Occipital lobe (tissue), 2 donors: Measurements from ENCODE around the gene BMPR1A. TPM values are rescaled to one million over a fixed set of nuclear protein-coding genes. Genes with fewer than 3 reads are reported as not detected.

ENCODE experiments used
- DNase-seq: peaks from one replicate; lab custom pipeline; 2025; lab: John Stamatoyannopoulos, UW
- total RNA-seq: library from RNA; depleted of rRNA; stranded (reverse); fragments of >200 nt; gene quantifications from one replicate; pipeline ENCODE4 v1.2.3, GENCODE V29; 2014

Gene BMPR1A
- total RNA-seq, 1 donor from 2014 or later, result 64.6 TPM

DNA sequence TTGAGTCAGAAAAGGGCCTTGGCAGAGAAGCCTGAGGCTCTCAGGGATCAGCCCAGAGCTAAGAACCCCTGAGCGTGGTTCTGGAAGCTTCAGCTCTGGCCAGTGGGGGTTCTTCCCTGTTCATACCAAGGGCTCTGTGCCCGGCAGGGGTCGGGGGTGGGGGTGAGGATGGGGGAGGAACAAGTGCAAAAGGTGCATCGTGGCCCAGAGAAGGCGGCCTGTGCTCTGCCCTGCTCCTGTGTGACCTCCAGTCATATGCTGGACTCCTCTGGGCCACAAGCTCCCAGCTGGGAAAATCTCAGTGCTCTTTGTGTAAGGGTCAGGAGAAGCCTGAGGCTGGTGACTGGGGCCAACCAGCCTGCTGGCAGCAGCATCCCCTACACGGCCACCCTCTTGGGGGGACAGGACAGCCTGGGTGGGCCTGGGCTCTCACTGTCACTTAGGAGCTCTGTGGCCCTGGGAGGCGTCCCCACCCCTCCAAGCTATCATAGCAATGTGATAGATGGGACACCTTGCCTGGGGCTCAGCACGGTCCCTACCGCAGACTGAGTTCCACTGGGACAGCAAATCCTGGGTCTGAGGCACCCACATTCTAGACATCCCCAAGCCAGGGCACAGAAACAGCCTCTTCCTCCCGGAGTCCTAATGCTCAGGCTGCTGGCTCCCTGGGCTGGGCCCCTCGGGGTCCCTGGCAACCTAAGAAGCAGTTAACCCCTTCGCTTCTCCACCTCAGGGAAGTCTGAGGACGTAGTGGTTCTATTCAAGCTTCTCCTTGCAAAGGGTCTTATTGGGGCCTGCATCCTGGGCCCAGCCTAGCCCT lies 198.5 kb downstream of the BMPR1A start:
- DNase-seq, result no peak

DNA sequence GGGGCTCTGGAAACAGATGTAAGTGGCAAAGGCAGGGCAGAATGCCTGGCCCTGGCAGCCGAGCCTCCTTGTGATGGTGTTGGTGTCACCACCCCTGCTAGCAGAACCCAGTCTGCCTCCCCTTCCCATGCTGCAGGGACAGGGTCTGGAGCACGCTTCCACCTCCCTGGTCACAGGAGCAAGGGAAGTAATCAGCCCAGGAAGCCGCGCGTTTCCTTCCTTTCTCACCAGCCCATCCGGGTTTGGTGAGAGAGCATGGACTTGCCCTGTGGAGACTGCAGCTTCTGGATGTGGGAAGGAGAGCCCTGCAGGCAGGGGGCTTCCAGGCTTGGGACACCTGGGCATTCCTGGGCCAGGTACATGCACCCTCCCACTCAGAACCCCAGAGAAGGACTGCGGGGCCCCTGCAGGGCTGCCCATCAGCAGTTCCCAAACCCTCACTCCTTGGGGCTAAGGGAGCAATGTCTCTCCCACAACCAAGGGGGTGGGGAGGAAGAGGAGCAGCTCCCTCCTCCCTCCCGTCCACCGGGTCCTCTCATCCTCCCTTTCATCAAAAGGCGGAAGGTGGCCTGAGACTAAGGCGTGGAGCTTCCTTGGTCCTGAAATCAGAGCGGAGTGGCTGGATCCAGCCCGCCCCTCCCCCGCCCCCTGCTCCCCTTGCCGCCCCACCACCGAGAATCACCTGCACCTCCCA lies 199.2 kb downstream of the BMPR1A start:
- DNase-seq, result no peak

DNA sequence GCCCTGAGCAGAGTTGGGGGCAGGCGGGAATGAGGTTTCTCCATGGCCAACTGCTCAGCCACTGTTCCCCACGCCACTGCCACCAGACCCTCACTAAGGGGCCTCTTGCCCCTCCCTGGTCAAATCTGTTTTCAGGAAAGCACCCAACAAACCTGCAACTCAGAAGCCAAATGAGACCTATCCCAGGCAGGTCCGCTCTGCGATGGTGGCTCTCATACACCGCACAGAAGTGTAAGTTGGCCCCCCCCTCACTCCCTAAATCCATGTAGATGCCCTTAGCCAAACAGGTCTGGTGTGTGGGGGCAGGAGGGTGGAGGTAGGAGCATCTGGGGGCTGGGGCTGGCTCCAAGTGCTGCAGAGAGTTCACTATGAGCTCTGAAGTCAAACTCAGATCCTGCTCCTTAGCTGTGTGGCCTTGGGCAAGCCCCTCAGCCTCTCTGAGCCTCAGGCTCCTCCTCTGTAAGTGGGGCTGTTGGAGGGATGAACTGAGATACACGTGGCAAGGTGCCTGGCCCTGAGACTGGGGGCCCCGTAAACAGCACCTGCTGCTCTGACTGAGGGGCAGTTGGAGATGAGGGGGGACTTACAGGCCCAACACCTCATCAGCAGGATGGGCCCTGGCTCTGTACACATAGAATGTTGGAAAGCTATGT lies 199.9 kb downstream of the BMPR1A start:
- DNase-seq, result no peak

DNA sequence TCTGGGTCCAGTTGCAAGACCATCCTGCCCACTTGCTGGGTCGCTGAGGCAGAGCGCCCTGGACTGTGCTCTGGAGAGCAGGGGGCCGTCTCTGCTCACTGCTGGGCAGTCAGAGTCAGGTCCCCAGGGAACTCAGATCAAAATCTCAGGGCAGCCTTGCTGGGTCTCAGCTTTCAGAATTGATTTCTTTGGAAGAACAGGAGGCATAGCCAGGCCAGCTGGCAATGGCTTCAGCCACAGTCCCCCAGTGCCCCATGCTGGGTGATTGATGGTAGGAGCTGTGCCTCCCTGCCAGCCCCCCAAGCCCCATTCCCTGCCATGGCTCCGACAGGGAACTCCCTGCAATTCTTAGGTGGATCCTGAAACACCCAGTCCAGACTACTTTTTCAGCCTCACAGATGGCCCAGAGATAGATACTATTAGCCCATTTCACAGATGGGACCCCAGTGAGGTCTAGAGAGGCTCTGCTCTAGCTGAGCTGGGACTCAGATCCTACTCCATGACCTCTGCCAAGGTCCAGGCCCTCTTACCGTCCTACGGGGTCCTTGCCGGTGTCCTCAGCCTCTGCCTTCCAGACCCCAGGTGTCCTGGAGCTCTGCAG lies 200.5 kb downstream of the BMPR1A start:
- DNase-seq, result no peak

DNA sequence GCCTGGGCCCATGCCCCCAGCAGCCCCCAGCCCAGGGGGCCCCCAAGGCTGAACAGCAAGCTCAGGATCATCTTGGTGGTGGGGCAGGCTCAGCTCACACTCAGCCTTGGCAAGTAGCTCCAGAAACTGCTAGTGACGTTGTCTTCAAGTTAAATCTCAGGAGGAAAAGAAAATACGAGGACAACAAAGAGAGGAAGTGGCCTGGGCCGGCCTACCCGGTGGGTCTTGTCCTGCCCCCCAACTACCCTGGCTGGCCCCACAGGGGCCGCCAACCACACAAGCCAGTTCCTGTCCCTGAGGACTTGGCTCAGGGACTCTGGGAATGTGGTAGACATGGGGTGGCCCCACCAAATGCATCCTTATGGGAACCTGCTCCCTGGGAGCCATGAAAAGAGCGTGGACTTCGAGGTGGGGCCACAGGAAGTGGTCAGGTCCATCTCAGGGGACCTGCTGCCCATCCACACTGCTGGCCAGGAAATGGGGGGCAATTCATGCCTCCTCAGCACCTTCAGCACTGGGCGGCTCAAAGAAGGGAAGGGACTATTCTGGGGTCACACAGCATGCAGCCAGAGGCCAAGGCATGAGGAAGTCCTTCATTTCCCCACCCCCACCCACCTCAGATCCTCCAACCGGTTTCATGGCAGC lies 201.2 kb downstream of the BMPR1A start, which contains the start of gene MMRN2:
Gene MMRN2, minus strand, starts transcription at position 145 of the 645 bp plus-strand sequence. Its CDS starts 74 bp downstream, at position 71.
- DNase-seq, result no peak

DNA sequence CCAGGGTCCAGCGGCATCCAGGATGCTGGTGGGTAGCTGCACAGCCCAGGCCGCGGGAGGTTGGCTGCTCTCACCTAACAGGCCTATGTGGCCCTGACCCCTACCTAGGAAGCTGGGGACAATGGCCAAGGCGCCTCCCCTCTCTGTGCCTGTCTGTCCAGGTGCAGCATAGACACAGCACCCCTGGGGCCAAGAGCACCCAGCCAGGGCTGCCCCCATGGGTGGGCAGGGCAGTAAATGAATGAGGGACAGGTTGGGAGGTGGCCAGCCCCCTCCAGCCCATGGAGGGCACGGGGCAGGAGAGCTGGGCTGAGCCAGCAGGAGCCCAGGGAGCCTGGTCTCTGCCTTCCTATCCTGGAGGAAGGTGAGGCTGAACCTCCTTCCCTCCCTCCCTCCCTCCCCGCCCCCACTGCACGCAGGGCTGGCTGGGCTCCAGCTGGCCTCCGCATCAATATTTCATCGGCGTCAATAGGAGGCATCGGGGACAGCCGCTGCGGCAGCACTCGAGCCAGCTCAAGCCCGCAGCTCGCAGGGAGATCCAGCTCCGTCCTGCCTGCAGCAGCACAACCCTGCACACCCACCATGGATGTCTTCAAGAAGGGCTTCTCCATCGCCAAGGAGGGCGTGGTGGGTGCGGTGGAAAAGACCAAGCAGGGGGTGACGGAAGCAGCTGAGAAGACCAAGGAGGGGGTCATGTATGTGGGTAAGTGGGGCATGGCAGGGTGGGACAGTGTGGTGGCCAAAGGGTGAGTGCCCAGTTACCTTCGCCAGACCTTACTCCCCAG lies 201.9 kb downstream of the BMPR1A start, which contains the start of gene SNCG:
Gene SNCG, plus strand, starts transcription at position 484 of the 785 bp plus-strand sequence. Its CDS starts 99 bp downstream, at position 583.
- DNase-seq, result peak; percentile 18

DNA sequence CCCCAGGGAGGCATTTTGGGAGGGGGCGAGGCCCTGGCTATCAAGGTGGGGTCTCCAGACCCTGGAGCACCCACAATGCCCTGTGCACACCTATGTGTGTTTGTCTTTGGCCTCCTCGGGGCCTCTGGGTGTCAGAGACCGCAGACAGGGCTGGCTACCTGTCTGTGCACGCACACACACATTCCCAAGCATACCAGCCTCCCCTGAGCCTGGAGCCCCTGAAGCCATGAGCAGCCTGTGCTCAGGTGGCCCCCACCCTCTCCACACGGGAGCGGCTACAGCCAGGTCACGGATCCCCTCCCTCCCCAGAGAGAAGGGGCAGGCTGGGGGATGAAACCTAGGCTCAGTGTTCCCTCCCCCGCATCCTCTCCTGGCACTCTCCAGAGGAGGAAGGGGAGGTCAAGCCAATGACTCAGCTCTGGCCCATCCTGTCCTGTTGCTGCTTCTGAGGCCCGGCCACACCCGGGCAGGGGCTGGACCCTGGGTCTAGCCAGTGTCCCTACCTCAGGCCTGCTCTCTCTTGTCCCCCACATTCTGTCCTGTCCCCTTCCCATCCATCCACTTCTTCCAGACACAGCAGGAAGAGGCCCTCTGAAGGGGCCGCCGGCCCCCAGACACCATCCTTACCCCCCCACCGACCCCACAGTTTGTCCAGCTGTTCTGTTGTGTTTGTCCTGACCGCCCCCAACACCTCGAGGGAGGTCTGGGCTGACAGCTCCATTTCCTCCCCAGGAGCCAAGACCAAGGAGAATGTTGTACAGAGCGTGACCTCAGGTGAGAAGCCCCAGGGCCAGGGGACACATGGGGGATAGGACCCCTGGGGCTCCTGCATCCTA lies 202.7 kb downstream of the BMPR1A start:
- DNase-seq, result no peak

DNA sequence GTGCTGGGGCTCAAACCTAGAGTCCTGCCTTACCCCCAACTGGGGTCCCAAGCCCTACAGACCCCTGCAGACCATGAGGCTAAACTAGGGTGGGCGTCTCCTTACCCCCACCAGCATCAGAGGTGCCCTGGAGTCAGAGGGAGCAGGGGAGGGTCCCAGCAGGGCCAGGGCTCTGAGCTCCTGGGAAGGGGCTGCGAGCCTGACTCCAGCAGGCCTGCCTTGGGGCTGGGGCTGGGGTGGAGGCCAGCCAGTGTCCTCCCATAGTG lies 203.3 kb downstream of the BMPR1A start:
- DNase-seq, result no peak

DNA sequence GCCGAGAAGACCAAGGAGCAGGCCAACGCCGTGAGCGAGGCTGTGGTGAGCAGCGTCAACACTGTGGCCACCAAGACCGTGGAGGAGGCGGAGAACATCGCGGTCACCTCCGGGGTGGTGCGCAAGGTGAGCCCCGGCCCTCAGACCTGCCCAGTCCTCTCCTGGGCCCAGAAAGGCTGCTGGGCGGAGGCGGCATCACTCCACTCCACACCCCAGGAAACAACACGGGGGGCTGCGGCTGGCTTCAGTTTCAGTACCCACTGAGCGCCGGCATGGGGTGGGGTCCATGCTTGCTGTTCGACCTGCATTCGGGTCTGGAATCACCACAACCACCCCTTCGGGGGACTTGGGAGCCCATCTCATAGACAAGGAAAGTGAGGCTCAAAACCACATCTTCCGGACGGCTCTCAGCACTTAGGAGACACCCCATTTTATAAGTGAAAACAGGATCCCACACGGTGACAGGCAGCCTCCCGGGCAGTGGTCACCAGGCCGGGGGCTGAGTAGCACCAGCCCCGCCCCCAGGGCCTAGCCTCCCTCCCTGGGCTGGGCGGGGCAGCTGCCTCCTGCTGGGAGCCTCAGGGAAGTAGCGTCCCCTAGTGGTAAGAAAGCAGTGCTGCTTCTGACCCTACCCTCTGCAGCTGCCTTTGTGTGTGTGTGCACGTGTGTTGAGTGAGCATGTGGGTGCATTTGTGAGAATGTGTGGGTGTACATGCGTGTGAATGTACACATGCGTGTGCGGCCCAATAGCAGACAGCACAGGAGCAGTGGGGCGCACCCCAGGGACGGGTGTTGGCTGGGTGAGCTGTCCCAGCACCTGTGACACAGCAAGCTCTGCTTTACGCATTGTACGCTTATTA lies 203.8 kb downstream of the BMPR1A start:
- no peak for DNase-seq

DNA sequence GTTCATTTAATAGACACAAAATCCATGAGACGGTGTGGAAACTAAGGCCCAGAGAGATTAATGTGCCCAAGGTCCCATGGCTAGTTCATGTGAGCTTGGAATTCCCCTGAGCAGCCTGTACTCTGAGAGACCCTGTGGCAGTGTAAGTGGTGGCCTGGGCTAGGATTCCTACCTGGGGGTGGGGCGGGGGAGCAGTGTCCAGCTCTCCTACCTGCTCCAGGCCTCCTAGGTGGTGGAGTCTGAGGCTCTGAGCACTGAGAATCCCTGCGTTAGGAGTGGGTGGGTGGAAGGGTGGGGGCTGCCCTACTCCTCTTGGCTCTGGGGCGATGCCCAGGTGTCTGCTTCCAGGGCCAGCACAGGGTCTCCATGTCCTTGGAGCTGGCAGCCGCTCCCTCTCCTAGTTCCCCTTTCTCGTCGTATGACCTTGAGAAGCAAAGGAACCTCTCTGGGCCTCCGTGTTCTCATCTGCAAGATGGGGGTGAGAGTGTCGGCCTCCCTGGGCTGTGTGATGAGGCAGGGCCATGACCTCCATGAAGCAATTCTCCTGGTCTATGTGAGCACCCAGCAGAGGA lies 204.5 kb downstream of the BMPR1A start:
- DNase-seq, result no peak

DNA sequence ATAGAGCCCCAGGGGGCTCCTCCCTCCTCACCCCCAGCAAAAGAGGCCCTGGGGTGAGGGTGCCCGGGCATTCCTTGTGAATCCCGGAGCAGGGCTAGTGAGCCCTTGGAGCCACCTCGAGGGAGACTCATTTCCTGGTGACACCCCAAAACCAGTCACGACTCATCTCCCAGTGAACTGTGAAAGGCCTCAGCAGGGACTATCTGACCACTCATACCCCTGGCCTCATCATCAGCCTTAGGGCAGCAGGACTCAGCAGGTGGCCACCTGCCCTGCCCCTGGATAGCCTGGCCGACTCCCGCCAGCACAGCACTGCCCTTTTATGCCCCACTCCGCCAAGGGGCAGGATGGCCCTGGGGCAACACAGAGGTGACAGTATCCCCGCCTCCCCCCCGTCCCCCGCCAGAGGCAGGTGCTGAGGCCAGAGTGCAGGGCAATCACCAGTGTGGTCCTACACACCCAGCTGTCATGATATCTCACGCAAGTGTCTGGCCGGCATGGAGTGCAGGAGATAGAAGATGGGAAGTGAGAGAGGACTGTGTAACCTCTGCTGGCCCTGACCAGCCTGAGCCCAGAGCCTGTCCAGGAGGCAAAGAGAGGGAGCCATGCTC lies 205.2 kb downstream of the BMPR1A start:
- no peak for DNase-seq

DNA sequence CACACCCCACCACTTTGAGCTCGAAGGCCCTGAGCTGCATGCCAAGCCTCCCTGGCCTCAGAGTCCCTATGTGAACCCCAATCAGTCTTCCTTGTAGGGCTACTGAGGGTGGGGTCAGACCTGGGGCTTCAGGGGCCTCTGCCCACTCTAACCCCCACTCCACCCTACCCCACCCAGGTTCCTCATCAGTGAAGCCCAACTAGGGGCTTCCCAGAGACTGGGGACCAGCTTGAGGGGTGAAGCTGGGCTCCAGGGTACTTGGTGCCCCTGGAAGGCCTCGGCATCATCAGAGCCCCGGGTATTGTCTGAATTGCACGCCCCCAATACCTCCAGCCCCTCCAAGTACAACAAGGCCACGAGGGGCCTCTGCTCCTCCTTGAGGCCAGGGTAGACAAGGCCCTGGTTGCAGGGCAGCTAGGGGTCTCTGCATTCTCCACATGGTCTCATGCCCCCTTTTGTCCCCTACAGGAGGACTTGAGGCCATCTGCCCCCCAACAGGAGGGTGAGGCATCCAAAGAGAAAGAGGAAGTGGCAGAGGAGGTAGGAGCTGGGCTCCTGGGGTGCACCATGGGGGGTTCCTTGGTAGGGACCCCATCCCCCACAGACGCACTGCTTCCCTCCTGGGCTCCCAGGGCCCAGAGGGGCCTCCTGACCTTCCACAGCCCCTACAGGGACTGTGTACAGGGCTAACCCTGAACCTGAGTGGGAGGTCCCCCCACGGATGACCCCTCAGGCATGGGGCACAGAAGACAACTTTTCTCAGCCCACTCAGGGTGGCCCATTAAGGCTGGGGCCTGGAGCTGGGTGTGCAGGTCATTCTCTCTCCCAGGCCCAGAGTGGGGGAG lies 205.9 kb downstream of the BMPR1A start:
- no peak for DNase-seq

DNA sequence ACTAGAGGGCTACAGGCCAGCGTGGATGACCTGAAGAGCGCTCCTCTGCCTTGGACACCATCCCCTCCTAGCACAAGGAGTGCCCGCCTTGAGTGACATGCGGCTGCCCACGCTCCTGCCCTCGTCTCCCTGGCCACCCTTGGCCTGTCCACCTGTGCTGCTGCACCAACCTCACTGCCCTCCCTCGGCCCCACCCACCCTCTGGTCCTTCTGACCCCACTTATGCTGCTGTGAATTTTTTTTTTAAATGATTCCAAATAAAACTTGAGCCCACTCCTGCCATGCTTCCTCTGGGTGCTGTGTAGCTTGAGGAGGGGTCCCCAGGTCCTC lies 206.5 kb downstream of the BMPR1A start:
- no peak for DNase-seq

DNA sequence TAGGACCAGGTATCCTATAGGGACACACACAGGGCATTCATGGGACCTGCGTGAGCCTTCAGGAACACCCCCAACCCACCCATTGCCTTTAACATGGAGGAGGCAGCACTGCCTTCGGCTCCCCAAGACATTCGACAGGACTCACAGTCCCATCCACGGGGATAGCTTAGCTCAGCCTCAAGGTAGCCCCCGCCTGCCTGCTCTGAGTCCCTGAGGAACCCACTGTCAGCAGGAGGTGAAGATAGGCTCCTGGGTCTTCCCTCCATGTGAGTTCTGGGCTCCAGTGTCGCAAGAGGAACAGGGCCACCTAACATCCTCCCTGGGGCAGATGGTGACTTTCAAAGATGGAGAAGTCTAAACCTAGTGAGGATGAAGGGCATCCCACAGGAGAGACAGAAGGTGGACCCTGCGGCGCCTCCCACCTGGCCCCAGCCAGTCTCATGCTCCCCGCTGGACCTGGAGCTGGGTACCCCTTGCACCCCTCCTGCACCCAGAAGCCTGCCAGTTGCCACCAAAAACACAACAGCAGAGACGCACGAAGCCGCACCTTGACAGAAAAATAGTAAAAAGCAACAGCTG lies 207.0 kb downstream of the BMPR1A start:
- DNase-seq, result no peak

DNA sequence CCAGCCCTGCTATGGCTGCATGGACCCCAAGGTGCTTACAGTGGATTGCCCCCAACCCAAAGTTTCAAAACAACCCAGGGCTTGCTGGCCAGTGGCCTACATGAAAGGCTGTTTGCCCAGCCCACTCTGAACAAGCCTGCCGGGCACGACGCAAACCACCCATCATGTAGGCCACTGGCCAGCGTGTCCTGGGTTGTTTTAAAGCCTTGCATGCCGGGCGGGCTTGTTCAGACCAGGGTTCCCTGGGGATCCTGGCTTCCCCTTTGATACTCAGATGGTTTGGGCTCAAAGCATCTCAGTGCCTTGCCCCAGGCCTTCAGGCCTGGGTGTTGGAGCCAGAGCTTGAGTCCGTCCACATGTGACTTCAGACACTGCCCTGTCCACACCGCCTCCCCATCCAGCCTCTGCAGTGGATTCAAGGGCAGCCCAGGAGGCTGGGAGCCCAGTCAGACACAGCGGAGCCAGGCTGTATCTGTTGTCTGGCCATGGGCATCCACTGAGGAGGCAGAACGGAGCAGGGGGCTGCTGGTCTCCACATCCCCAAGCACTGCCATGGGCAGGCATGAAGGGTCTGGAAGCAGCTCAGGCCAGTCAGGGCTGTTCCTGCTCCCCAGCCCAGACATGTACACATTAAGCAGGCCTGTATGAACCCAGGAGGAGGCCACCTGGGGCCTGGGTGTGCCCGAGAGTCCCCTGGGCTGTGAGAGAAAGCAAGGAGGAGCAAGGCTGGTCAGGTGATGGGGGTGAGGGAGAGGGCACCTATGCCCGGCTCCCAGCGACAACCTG lies 207.8 kb downstream of the BMPR1A start:
- no peak for DNase-seq

DNA sequence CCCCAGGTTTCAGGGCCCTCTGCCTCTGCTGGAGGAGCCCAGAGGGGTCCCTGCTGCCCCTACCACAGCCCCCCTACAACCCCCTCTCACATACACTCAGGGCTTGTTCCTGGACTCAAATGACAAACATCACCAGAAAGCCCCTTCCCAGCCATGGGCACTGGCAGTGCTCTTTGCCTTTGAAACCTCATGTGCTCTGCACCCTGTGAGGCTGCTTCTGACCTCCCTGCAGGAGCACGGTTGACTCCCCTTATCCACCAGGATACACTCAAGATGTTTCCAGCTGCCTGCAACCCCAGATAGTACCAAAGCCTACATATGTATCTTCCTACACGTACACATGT lies 208.4 kb downstream of the BMPR1A start:
- DNase-seq, result no peak
